ENCODE measurements around the gene ZCCHC10. TPM values are rescaled to one million over a fixed set of nuclear protein-coding genes. Genes with fewer than 3 reads are reported as not detected.

ZCCHC10 gene
- total and polyA plus RNA-seq, 9 of the 15 experiments (the other 6 are each of a cell fraction or from before 2014, with no cell fraction given), result 11.9 to 146 (median 51.8) TPM

DNA sequence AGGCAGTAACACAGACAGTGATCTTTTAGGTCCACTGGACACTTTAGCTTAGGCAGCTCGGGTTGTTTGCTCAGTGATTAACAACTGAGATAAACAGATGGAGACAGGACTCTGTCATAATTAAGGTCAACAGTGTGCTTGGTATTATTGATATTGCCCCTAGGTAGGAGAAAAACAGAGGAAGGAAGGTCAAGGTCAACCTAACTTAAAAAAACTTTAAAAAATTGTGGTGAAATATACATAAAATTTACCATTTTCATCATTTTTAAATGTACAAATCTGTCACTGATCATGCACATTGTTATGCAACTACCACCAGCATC is 23.3 kb upstream of the ZCCHC10 start:
- FAIRE-seq, result peak; percentile 72
- in situ Hi-C loops (cut with MboI), result no loop called here
- TF ChIP-seq MTA3 (IDR thresholded peaks at IDR 0.05; ENCODE audit: borderline replicate concordance) (0 out of 2 replicates have a peak, but pooled peaks have one; percentile 18), CCNT2 (IDR thresholded peaks at IDR 0.05; ENCODE audit: borderline replicate concordance, extremely low read depth, insufficient read length, low read depth, low read length) (peak; percentile 15), SMAD2 (IDR thresholded peaks at IDR 0.05; ENCODE audit: low read depth, low read length) (no peak), EP300 (IDR thresholded peaks at IDR 0.05; ENCODE audit: low read length) (peak; percentile 44; the same call in 1 of the 2 replicates), LEF1 (IDR thresholded peaks at IDR 0.05) (peak; percentile 74; the same call in 1 of the 2 replicates), ARID1B (IDR thresholded peaks at IDR 0.05) (peak; percentile 75), RCOR1 (IDR thresholded peaks at IDR 0.05; ENCODE audit: borderline replicate concordance in 1 of 2, low read depth in 2 of 2, low read length in 2 of 2) (peak in 1 of 2 experiments; percentile 66; a peak in 1 of 4 replicates), TAF7 (tag; IDR thresholded peaks at IDR 0.05) (no peak), RAD21 (CRISPR knock-in tag; conservative IDR thresholded peaks at IDR 0.05 in 1 of 2, IDR thresholded peaks at IDR 0.05 in 1 of 2) (peak in 1 of 2 experiments; percentile 16; a peak in 2 of 4 replicates), FOXA3 (CRISPR knock-in tag; conservative IDR thresholded peaks at IDR 0.05 in 1 of 2, IDR thresholded peaks at IDR 0.05 in 1 of 2) (peak; percentile 99 to 100), MEIS2 (IDR thresholded peaks at IDR 0.05; ENCODE audit: partially characterized antibody) (peak; percentile 83), ZNF232 (CRISPR knock-in tag; IDR thresholded peaks at IDR 0.05) (no peak), NR2C1 (IDR thresholded peaks at IDR 0.05) (no peak), NR2C1 (tag; IDR thresholded peaks at IDR 0.05) (peak; percentile 33; the same call in 1 of the 2 replicates)
- TF ChIP-seq, protein P1, sequence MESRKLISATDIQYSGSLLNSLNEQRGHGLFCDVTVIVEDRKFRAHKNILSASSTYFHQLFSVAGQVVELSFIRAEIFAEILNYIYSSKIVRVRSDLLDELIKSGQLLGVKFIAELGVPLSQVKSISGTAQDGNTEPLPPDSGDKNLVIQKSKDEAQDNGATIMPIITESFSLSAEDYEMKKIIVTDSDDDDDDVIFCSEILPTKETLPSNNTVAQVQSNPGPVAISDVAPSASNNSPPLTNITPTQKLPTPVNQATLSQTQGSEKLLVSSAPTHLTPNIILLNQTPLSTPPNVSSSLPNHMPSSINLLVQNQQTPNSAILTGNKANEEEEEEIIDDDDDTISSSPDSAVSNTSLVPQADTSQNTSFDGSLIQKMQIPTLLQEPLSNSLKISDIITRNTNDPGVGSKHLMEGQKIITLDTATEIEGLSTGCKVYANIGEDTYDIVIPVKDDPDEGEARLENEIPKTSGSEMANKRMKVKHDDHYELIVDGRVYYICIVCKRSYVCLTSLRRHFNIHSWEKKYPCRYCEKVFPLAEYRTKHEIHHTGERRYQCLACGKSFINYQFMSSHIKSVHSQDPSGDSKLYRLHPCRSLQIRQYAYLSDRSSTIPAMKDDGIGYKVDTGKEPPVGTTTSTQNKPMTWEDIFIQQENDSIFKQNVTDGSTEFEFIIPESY (CRISPR knock-in tag; IDR thresholded peaks at IDR 0.05), result no peak

More for the DNA sequence above, 23.3 kb upstream of the ZCCHC10 start:
- Histone ChIP-seq H3K4me2 (ENCODE audit: insufficient read depth, low read length) (peak overlapping the region; percentile 38), H3K36me3 (ENCODE audit: control insufficient read depth, insufficient read depth, low read length) (peaks cover 13% of the 10 kb centered on the region; the same call in 2 of the 3 replicates), H3K9me1 (ENCODE audit: control insufficient read depth, insufficient read depth, low read length) (no peaks in the 10 kb centered on the region), H3K9me3 (replicated peaks; ENCODE audit: control insufficient read depth, insufficient read depth, low read depth, low read length) (no peaks in the 10 kb centered on the region), H3K4me3 (no peak overlapping the region), H3K27ac (ENCODE audit: extremely low read depth, low read depth, low read length) (no peak overlapping the region), H3K27me3 (ENCODE audit: control insufficient read depth in 2 of 2, insufficient read depth in 2 of 2, low read length in 2 of 2) (no peaks in the 10 kb centered on the region), H3K9ac (ENCODE audit: insufficient read depth in 1 of 2, low read depth in 2 of 2, low read length in 2 of 2) (peak overlapping the region in 1 of 2 experiments; percentile 24; a peak in 1 of 4 replicates), H4K20me1 (replicated peaks; ENCODE audit: control insufficient read depth, insufficient read depth, low read length) (peaks cover 11% of the 10 kb centered on the region), H3K4me1 (replicated peaks in 1 of 2; ENCODE audit: control insufficient read depth in 2 of 2, insufficient read depth in 2 of 2, low read length in 2 of 2) (peaks cover 17 to 27% of the 10 kb centered on the region in 2 experiments; a peak in 4 of 5 replicates), H2AFZ (ENCODE audit: low read depth, low read length) (no peak overlapping the region), H3K79me2 (ENCODE audit: control insufficient read depth, insufficient read depth, low read length) (peaks cover 50% of the 10 kb centered on the region)
- ChIA-PET CTCF (ENCODE audit: low intra/inter-chr PET ratio) (no interaction called here), POLR2A (interaction anchor here (2.0 to 3.5 kb wide), 2 partner anchors 12 to 15 kb away, joined by 5 to 24 read pairs; no protein-coding TSS in a partner anchor)
- DNase-seq (ENCODE audit: extremely low read depth in 1 of 4, low spot score in 3 of 4), result peak in 3 of 4 experiments; percentile 26 to 61 (median 35)
- ATAC-seq, result peak; percentile 2; the same call in 1 of the 3 replicates
- 0% methylated on average over 1 of the region's 1 CpG for WGBS (ENCODE audit: insufficient coverage, low coverage, missing lambda C conversion rate)
- no TSS peak for BruUV-seq (replicated peaks)
- intact Hi-C loops (cut with micrococcal nuclease), result loop anchor here (2.0 to 5.0 kb wide), 2 partner anchors 87 to 102 kb away; partner anchors contain the start of gene AFF4
